OCI-LY7 (cell line): ENCODE data around the gene ENDOD1. TPM values are rescaled to one million over a fixed set of nuclear protein-coding genes. Genes with fewer than 3 reads are reported as not detected.

Source experiments
- BruUV-seq: library from RNA; stranded (reverse); fragments of 400-500 nt; replicated peaks from 2 replicates; lab custom pipeline; 2021; lab: Mats Ljungman, UMichigan
- CTCF ChIA-PET: fragments of 300-600 bp; sonication (Branson Sonifier 250); formaldehyde crosslinking; loops from one replicate; lab custom pipeline; 2022; ENCODE audit warnings: antibody characterized with exemption; ENCODE audit not compliant: unreplicated experiment; lab: Charles Lee
- POLR2A ChIA-PET: fragments of 300-600 bp; sonication (Branson Sonifier 250); formaldehyde crosslinking; loops from one replicate; lab custom pipeline; 2022; ENCODE audit warnings: antibody characterized with exemption; lab: Charles Lee
- DNase-seq: peaks from one replicate; pipeline ENCODE4 v3.0.0-alpha.2; 2015; ENCODE audit warnings: low spot score
- H2AFZ ChIP-seq: fragments of 200-600 bp; sonication (generic), shearing (Covaris generic); 2 replicates; pipeline ENCODE4 v1.6.1; 2014; ENCODE audit warnings: mild to moderate bottlenecking, antibody characterized with exemption, low read length, moderate library complexity
- H3K27ac ChIP-seq: fragments of 200-600 bp; sonication (generic); 2 replicates; pipeline ENCODE4 v1.5.1; 2014; ENCODE audit warnings: mixed run types, low read depth, mild to moderate bottlenecking, moderate library complexity, low read length, inconsistent platforms; ENCODE audit not compliant: poor library complexity, severe bottlenecking
- H3K36me3 ChIP-seq: fragments of 200-600 bp; sonication (generic); 2 replicates; pipeline ENCODE4 v1.6.1; 2014; ENCODE audit warnings: mild to moderate bottlenecking, antibody characterized with exemption, low read length, moderate library complexity, mixed read lengths; ENCODE audit not compliant: insufficient read depth
- H3K4me1 ChIP-seq: fragments of 200-600 bp; sonication (generic); 2 replicates; pipeline ENCODE4 v1.5.1; 2014; ENCODE audit warnings: mild to moderate bottlenecking, low read length; ENCODE audit not compliant: insufficient read depth, poor library complexity, severe bottlenecking
- H3K4me2 ChIP-seq: fragments of 200-600 bp; sonication (generic); 2 replicates; pipeline ENCODE4 v1.6.1; 2014; ENCODE audit warnings: mild to moderate bottlenecking, low read length
- H3K4me3 ChIP-seq: fragments of 200-600 bp; sonication (generic); 2 replicates; pipeline ENCODE4 v1.5.1; 2014; ENCODE audit warnings: mild to moderate bottlenecking, low read depth, low read length; ENCODE audit not compliant: poor library complexity, severe bottlenecking
- H3K79me2 ChIP-seq: fragments of 200-600 bp; sonication (generic); 2 replicates; pipeline ENCODE4 v1.6.1; 2016; ENCODE audit warnings: low read depth, mild to moderate bottlenecking, low read length, moderate library complexity, mixed read lengths; ENCODE audit not compliant: insufficient read depth
- H3K9me2 ChIP-seq: fragments of 200-600 bp; sonication (generic); 2 replicates; pipeline ENCODE4 v1.6.1; 2016; ENCODE audit warnings: mild to moderate bottlenecking, low read length, mixed read lengths; ENCODE audit not compliant: insufficient read depth
- H3K9me3 ChIP-seq: fragments of 200-600 bp; sonication (generic); 2 replicates; pipeline ENCODE4 v1.6.1; 2014; ENCODE audit warnings: mild to moderate bottlenecking, mixed run types, low read length, mixed read lengths
- H4K20me1 ChIP-seq: fragments of 200-600 bp; sonication (generic); 2 replicates; pipeline ENCODE4 v1.6.1; 2014; ENCODE audit warnings: mild to moderate bottlenecking, antibody characterized with exemption, low read length, moderate library complexity, mixed read lengths; ENCODE audit not compliant: insufficient read depth
- CTCF ChIP-seq: fragments of 200-600 bp; sonication (generic); conservative IDR thresholded peaks from 2 replicates; pipeline ENCODE4 v1.5.1; 2014; ENCODE audit warnings: mild to moderate bottlenecking, antibody characterized with exemption, low read length, moderate library complexity, mixed read lengths
- EZH2phosphoT487 ChIP-seq: fragments of 200-600 bp; sonication (generic); IDR thresholded peaks from 2 replicates; pipeline ENCODE4 v1.6.1; 2018; ENCODE audit warnings: low read depth, borderline replicate concordance, mild to moderate bottlenecking, mixed run types, antibody characterized with exemption, low read length, moderate library complexity, mixed read lengths
- intact Hi-C: fragments of 100-400 bp; cut with micrococcal nuclease; formaldehyde crosslinking; loops from one replicate; pipeline ENCODE4 v1.10.0; 2022; ENCODE audit not compliant: unreplicated experiment
- total RNA-seq, 2 experiments: library from RNA; depleted of rRNA in 1 of 2; stranded (reverse); fragments of >200 nt in 1 of 2; shearing (Covaris generic) in 1 of 2; gene quantifications; 2 replicates each; pipeline ENCODE4 v1.2.3, GENCODE V29; 2014 to 2022

The ENDOD1 gene
- total RNA-seq, 2 experiments from 2014 or later, result 20.4 to 22.5 TPM

GRCh38 chr11:95147364-95147905, 57.8 kb downstream of the ENDOD1 start:
- Histone ChIP-seq H3K4me1 (peaks cover 8% of the 10 kb centered on the region), H4K20me1 (no peaks in the 10 kb centered on the region), H3K4me2 (no peak overlapping the region), H3K79me2 (no peaks in the 10 kb centered on the region), H3K9me2 (no peaks in the 10 kb centered on the region), H3K4me3 (no peak overlapping the region), H3K27ac (no peak overlapping the region), H3K36me3 (no peaks in the 10 kb centered on the region), H2AFZ (no peak overlapping the region), H3K9me3 (no peaks in the 10 kb centered on the region)
- no peak for DNase-seq
- no peak for TF ChIP-seq EZH2phosphoT487
- no peak for TF ChIP-seq CTCF
- ChIA-PET CTCF (no interaction called here), POLR2A (interaction anchor here (0.6 to 1.6 kb wide), 4 partner anchors 9 to 627 kb away, joined by 3 to 7 read pairs (median 4); no protein-coding TSS in a partner anchor)
- intact Hi-C loops, result no loop called here
- no TSS peak for BruUV-seq

GRCh38 chr11:95148406-95148805, 58.8 kb downstream of the ENDOD1 start:
- Histone ChIP-seq H3K9me3 (no peaks in the 10 kb centered on the region), H3K4me3 (no peak overlapping the region), H3K27ac (no peak overlapping the region), H3K4me1 (peaks cover 16% of the 10 kb centered on the region), H4K20me1 (no peaks in the 10 kb centered on the region), H2AFZ (no peak overlapping the region), H3K4me2 (no peak overlapping the region), H3K36me3 (no peaks in the 10 kb centered on the region), H3K79me2 (no peaks in the 10 kb centered on the region), H3K9me2 (no peaks in the 10 kb centered on the region)
- BruUV-seq, result no TSS peak
- ChIA-PET CTCF (interaction anchor here (0.6 kb wide), 1 partner anchor 11 kb away, joined by 3 read pairs; no protein-coding TSS in a partner anchor), POLR2A (no interaction called here)
- TF ChIP-seq CTCF, result no peak
- no peak for TF ChIP-seq EZH2phosphoT487
- no peak for DNase-seq
- intact Hi-C loops, result no loop called here

- no peak overlapping the region for H3K27ac ChIP-seq
- no TSS peak for BruUV-seq
- DNase-seq, result no peak
- no peaks in the 10 kb centered on the region for H4K20me1 ChIP-seq
- ChIA-PET POLR2A (interaction anchor here (1.7 kb wide), 1 partner anchor 81 kb away, joined by 5 read pairs; no protein-coding TSS in a partner anchor), CTCF (no interaction called here)
- no peaks in the 10 kb centered on the region for H3K79me2 ChIP-seq
- no peak overlapping the region for H3K4me2 ChIP-seq
- H3K9me3 ChIP-seq, result no peaks in the 10 kb centered on the region
- H3K9me2 ChIP-seq, result no peaks in the 10 kb centered on the region
- intact Hi-C loops, result no loop called here
- H2AFZ ChIP-seq, result no peak overlapping the region
- TF ChIP-seq CTCF, result no peak
- no peak for TF ChIP-seq EZH2phosphoT487
- H3K36me3 ChIP-seq, result no peaks in the 10 kb centered on the region
- H3K4me3 ChIP-seq, result no peak overlapping the region
- peaks cover 21% of the 10 kb centered on the region for H3K4me1 ChIP-seq
These were observed 59.3 kb downstream of the ENDOD1 start for GRCh38 chr11:95148938-95149337.
